UCSD-AML1 (cell line): ENCODE results near the gene GPR35.

Experiments used
- DNase-seq: peaks from one replicate; lab custom pipeline; 2025; ENCODE audit not compliant: unreplicated experiment; lab: John Stamatoyannopoulos, UW

GPR35 gene

GRCh38 chr2:240622531-240623235 is 2.6 kb upstream of the GPR35 start:
- DNase-seq: peak; percentile 68

- DNase-seq: no peak
Observed at GRCh38 chr2:240623531-240624010, 1.7 kb upstream of the GPR35 start.

GRCh38 chr2:240624011-240624949 is 1.0 kb upstream of the GPR35 start:
- no peak for DNase-seq

- peak; percentile 47 for DNase-seq
Observed at GRCh38 chr2:240626531-240627300, 1.4 kb downstream of the GPR35 start.

- DNase-seq: no peak
Observed at GRCh38 chr2:240627736-240628506, 2.6 kb downstream of the GPR35 start.

- DNase-seq: no peak
Observed at GRCh38 chr2:240628507-240628807, 3.2 kb downstream of the GPR35 start.

GRCh38 chr2:240628808-240629618 is 3.7 kb downstream of the GPR35 start:
- no peak for DNase-seq

GRCh38 chr2:240629619-240629967 is 4.3 kb downstream of the GPR35 start:
- no peak for DNase-seq

- DNase-seq: no peak
Observed at GRCh38 chr2:240629968-240630770, 4.9 kb downstream of the GPR35 start.

GRCh38 chr2:240630771-240631547 is 5.7 kb downstream of the GPR35 start:
- DNase-seq: no peak

GRCh38 chr2:240631548-240632305 is 6.4 kb downstream of the GPR35 start:
- DNase-seq: no peak

GRCh38 chr2:240632306-240632721 is 7.0 kb downstream of the GPR35 start:
- no peak for DNase-seq

GRCh38 chr2:240635121-240635997 is 10.1 kb downstream of the GPR35 start:
- DNase-seq: no peak

- no peak for DNase-seq
Observed at GRCh38 chr2:240635998-240636547, 10.8 kb downstream of the GPR35 start.

- DNase-seq: no peak
Observed at GRCh38 chr2:240636563-240637115, 11.4 kb downstream of the GPR35 start.
